Measurements from ENCODE around the gene GPR15LG. TPM values are rescaled to one million over a fixed set of nuclear protein-coding genes. Genes with fewer than 3 reads are reported as not detected.
"Not testable (repeated sequence)": the region's sequence is repeated elsewhere in the genome, so short reads cannot be mapped to it uniquely, and the experiment has no call there.

GPR15LG gene
- total RNA-seq, 1 experiment from 2014 or later, result not detected

DNA sequence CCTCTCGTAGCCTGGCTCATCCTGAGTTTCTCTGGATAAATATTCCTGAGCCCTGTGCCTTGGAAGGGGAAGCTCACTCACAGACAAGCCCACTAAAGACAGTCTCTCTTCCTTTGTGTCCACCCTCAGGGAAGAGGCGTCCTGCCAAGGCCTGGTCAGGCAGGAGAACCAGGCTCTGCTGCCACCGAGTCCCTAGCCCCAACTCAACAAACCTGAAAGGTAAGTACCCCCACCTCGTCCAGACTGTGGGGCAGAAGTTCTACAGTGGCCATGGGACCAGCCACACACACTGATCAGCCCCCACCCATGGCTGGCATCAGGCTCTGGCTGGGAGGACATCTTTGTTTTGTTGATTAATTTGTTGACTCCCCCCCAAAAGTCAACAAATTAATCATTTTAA lies 2.8 kb downstream of the GPR15LG start:
- no peaks in the 10 kb centered on the region for H3K36me3 ChIP-seq (replicated peaks; ENCODE audit: control insufficient read depth, insufficient read depth, low read length)
- no peak overlapping the region for H3K4me3 ChIP-seq (ENCODE audit: insufficient read depth, low read depth, low read length)
- no peaks in the 10 kb centered on the region for H3K27me3 ChIP-seq (ENCODE audit: control insufficient read depth, insufficient read depth, low read length)
- no peak for DNase-seq

DNA sequence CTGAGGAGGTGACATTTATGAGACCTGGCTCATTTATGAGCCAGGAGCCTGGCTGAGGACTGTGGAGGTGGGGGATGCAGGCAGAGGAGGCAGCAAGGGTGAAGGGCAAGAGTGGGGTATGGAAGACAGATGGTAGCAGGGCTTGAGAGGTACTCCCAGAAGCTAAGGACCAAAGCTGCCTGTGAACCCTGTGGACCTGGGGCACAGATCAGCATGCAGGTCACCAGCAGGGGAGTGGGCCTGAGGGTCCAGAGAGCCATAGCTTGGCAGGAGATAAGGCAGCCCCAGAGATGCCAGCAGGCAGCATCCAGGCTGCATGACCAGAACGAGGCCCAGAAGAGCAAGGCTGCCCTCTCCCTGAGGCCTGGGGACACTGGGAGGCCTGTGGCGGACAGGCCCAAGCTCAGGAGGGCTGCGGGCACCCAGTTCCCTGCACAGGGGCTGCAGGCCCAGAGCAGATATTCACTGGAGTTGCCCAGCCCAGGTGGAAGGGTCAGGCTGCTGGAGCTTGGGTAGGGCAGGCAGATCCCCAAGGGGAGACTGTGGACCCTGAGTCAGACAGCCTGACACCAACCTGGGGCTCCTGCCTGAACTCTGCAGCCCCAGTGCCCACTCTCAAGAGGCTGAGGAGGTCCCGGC lies 3.4 kb downstream of the GPR15LG start:
- Histone ChIP-seq H3K4me3 (ENCODE audit: insufficient read depth, low read depth, low read length) (no peak overlapping the region), H3K36me3 (replicated peaks; ENCODE audit: control insufficient read depth, insufficient read depth, low read length) (no peaks in the 10 kb centered on the region), H3K27me3 (ENCODE audit: control insufficient read depth, insufficient read depth, low read length) (no peaks in the 10 kb centered on the region)
- no peak for DNase-seq

DNA sequence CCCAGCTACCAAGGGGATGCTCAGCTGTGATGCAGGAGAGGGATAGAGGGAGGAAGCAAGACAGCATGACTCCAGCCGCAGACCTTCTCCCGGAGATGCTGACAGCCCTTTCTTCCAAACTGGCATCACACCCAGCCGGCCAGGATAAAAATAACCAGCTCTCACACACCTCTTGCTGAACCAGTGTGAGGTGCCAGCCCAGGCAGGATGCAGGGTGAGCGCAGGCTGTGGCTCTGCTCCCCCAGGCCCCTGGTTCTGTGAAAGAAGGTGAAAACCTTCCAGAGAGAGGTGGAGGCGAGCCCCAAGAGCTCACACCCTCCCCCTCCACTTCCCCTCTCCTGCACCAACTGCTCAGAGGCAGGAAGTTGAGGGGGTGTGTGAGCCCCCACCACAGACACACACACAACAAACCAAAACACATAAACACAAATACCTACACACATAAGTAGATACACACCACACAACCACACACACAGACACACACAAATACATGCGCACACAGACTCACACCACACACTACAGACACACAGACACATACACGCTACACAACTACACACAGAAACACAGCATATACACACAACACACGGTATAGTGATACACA lies 4.0 kb downstream of the GPR15LG start:
- H3K27me3 ChIP-seq (ENCODE audit: control insufficient read depth, insufficient read depth, low read length), result no peaks in the 10 kb centered on the region
- no peaks in the 10 kb centered on the region for H3K36me3 ChIP-seq (replicated peaks; ENCODE audit: control insufficient read depth, insufficient read depth, low read length)
- no peak overlapping the region for H3K4me3 ChIP-seq (ENCODE audit: insufficient read depth, low read depth, low read length)
- DNase-seq, result no peak

DNA sequence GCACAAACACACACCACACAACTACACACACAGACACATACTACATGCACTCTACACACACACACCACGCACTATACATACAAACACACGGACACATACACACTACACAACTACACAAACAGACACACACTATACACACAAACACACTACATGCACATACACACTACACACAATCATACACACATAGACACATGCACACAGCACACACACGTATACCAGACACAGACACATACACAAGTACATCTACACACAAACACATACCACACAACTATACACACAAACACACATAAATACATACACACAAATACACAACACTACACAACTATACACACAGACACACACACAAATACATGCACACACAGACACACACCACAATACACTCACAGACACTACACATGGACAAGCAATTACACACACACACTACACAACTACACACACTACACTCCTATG lies 4.6 kb downstream of the GPR15LG start:
- no peaks in the 10 kb centered on the region for H3K36me3 ChIP-seq (replicated peaks; ENCODE audit: control insufficient read depth, insufficient read depth, low read length)
- no peak overlapping the region for H3K4me3 ChIP-seq (ENCODE audit: insufficient read depth, low read depth, low read length)
- DNase-seq, result no peak
- H3K27me3 ChIP-seq (ENCODE audit: control insufficient read depth, insufficient read depth, low read length), result no peaks in the 10 kb centered on the region

DNA sequence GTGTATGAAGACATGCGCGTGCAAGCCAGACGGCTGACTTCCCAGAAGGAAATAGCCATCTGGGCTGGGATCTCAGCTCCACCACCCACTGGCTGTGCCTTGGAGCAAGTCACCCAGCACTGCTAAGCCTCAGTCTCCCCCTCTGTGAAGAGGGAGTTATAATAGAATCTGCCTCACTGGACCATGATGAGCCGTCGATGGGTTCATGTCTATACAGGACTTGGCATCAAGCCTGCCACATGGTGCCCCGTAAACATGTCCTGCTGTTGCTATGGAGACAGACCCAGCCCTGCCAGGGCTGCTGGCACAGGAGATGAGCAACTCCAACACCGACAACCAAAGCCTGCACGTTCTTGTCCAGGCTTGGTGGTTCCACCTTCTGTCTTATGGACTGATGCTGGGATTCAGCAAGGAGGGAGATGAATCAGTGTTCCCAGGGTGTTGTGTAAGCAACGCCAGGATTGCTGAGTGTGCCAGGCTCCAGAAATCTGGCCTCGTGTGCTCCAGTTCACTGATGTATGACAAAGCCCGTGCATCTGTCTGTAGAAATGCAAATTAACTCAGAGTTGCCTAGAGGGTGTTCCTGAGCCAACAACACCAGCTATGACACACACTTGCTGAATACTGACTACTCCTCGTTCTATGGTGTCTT lies 5.6 kb downstream of the GPR15LG start:
- no peaks in the 10 kb centered on the region for H3K27me3 ChIP-seq (ENCODE audit: control insufficient read depth, insufficient read depth, low read length)
- H3K36me3 ChIP-seq (replicated peaks; ENCODE audit: control insufficient read depth, insufficient read depth, low read length), result no peaks in the 10 kb centered on the region
- H3K4me3 ChIP-seq (ENCODE audit: insufficient read depth, low read depth, low read length), result no peak overlapping the region
- no peak for DNase-seq

DNA sequence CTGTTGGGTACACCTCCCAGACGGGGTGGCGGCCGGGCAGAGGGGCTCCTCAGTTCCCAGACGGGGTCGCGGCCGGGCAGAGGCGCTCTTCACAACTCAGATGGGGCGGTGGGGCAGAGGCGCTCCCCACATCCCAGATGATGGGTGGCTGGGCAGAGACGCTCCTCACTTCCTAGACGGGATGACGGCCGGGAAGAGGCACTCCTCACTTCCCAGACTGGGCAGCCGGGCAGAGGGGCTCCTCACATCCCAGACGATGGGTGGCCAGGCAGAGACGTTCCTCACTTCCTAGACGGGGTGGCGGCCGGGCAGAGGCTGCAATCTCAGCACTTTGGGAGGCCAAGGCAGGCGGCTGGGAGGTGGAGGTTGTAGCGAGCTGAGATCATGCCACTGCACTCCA lies 6.8 kb downstream of the GPR15LG start:
- not testable (repeated sequence) for H3K27me3 ChIP-seq (ENCODE audit: control insufficient read depth, insufficient read depth, low read length); DNase-seq; H3K4me3 ChIP-seq (ENCODE audit: insufficient read depth, low read depth, low read length); H3K36me3 ChIP-seq (replicated peaks; ENCODE audit: control insufficient read depth, insufficient read depth, low read length)

DNA sequence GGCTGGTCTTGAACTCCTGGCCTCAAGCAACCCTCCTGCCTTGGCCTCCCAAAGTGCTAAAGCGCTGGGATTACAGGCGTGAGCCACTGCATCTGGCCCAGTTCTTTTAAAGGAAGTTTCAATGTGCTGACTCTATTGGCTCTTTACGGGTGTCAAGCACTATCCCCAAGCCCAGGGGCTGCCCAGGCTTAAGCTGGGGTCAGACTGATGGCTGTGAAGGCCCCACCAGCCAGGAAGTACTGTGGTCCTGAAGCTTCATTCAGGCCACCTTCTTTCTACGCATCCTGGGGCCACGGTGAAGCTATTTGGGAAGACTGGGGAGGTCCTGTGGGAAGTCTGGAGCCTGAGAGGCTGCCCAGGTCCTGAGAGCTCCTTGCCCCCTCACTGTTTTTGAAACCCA lies 8.0 kb downstream of the GPR15LG start:
- Histone ChIP-seq H3K4me3 (ENCODE audit: insufficient read depth, low read depth, low read length) (no peak overlapping the region), H3K27me3 (ENCODE audit: control insufficient read depth, insufficient read depth, low read length) (no peaks in the 10 kb centered on the region), H3K36me3 (replicated peaks; ENCODE audit: control insufficient read depth, insufficient read depth, low read length) (no peaks in the 10 kb centered on the region)
- no peak for DNase-seq

DNA sequence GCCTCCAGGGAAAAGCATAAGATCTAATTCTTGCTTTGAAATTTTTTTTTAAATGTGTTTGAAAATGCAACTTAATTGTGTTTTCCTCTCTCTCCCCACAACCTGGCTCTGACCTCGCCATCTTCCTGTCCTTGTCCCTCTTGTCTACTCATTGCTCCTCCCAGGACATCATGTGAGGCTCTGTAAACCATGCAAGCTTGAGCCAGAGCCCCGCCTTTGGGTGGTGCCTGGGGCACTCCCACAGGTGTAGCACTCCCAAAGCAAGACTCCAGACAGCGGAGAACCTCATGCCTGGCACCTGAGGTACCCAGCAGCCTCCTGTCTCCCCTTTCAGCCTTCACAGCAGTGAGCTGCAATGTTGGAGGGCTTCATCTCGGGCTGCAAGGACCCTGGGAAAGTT lies 10.9 kb downstream of the GPR15LG start:
- Histone ChIP-seq H3K27me3 (ENCODE audit: control insufficient read depth, insufficient read depth, low read length) (no peaks in the 10 kb centered on the region), H3K4me3 (ENCODE audit: insufficient read depth, low read depth, low read length) (no peak overlapping the region), H3K36me3 (replicated peaks; ENCODE audit: control insufficient read depth, insufficient read depth, low read length) (no peaks in the 10 kb centered on the region)
- no peak for DNase-seq

DNA sequence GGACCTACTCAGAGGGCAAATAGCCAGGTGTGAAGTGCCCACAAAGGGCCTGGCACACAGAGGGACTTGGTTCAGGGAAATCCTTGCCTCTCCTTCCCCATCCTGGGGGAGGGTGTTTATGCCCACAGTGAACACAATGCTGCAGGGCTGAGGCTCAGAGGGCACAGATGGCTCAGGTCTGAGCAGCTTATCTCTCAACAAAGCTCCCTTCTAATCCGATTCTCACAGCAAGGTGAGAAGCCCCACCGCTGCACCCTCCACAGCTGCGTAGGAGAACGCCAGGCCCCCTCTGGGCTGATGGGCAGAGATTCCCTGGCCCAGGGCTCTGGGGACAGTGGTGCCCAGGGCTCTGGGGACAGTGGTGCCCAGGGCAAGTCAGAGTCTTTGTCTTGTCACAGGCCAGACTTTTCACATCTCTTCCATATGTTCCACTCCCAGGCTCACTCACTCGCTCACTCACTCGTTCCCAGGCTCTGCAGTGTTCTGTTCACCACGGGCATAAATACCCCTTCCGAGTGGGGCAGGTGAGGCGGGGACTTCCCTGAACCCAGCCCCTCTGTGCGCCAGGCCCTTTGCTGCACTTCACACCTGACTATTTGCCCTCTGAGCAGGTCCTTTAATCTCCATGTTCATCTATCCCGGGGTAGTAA lies 12.1 kb downstream of the GPR15LG start:
- DNase-seq, result no peak
- Histone ChIP-seq H3K27me3 (ENCODE audit: control insufficient read depth, insufficient read depth, low read length) (no peaks in the 10 kb centered on the region), H3K36me3 (replicated peaks; ENCODE audit: control insufficient read depth, insufficient read depth, low read length) (no peaks in the 10 kb centered on the region), H3K4me3 (ENCODE audit: insufficient read depth, low read depth, low read length) (no peak overlapping the region)

DNA sequence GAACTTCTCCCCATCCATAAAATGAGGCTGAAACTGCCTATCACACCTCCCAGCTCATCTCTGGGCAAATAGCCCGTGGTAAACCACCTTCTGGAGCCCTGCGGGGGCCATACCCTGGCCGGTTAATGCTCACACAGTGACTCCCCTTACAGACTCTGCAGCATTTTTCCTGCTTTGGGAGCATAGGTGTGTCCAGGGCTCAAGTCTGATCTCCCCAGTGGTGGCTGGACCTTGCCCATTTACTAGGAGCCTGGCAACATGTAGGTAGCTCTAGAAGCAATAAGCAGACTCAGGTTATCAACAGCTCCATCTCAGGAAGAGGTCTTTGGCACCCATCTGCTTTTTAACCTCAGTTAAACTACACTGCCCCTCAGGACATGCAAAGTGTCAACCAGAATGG lies 15.2 kb downstream of the GPR15LG start:
- no peak for DNase-seq
- Histone ChIP-seq H3K27me3 (ENCODE audit: control insufficient read depth, insufficient read depth, low read length) (peaks cover 10% of the 10 kb centered on the region), H3K36me3 (replicated peaks; ENCODE audit: control insufficient read depth, insufficient read depth, low read length) (no peaks in the 10 kb centered on the region), H3K4me3 (ENCODE audit: insufficient read depth, low read depth, low read length) (no peak overlapping the region)

DNA sequence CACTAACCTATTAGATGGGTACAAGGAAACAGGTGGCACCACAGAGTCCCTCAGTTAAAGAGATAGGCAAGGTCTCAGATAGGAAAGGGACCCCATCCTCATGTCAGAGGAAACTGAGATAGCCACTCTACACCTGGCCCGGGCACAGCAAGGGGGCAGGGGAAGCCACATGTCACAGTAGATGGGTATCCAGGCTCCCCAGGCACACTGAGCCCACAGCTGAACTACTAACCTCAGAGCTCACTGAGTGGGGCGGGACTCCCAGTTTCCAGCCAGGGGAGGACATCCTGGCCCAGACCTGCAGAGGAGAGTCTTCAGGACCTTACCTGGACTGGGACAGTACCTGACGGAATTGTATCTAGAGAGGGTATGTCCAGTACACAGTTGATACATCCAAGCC lies 17.0 kb downstream of the GPR15LG start:
- Histone ChIP-seq H3K36me3 (replicated peaks; ENCODE audit: control insufficient read depth, insufficient read depth, low read length) (no peaks in the 10 kb centered on the region), H3K4me3 (ENCODE audit: insufficient read depth, low read depth, low read length) (no peak overlapping the region), H3K27me3 (ENCODE audit: control insufficient read depth, insufficient read depth, low read length) (peaks cover 27% of the 10 kb centered on the region)
- no peak for DNase-seq

DNA sequence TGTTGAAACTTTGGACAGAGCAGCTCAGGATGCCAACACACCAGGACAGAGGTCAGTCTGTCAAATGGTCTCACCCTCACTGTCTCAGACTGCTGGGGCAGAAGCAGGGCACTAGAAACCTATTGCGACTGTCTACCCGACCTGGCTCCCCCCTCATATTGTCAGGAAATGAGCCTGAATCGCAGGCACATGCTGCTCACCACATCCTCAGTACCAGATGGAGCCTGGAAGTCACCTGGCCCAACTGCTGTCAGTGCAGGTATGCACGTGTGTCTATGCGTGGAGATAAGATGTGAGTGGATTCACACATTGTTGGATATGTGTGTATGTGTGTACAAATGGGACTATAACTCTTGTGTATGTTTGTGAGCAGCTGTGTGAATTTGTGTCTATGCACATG lies 17.5 kb downstream of the GPR15LG start:
- Histone ChIP-seq H3K4me3 (ENCODE audit: insufficient read depth, low read depth, low read length) (no peak overlapping the region), H3K27me3 (ENCODE audit: control insufficient read depth, insufficient read depth, low read length) (peaks cover 32% of the 10 kb centered on the region), H3K36me3 (replicated peaks; ENCODE audit: control insufficient read depth, insufficient read depth, low read length) (no peaks in the 10 kb centered on the region)
- no peak for DNase-seq

DNA sequence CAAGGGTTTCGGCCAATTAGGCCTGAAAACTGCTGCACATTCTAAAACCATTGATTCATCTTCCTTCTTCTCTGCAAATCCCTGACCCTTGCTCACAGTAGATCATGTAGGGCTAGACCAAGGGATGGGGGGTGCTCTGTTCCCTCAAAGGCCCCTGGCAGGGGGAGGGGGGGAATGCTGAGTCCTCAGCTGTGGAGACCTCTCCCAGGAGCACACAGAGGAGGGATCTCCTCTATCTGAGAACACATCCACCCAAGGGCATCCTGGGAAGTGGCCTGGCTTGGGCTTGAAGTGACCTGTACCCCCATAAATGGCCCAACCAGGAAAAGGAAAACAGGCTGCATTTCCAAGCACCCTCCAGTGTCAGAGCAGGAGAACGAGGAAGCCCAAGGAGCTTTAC lies 19.7 kb downstream of the GPR15LG start:
- H3K27me3 ChIP-seq (ENCODE audit: control insufficient read depth, insufficient read depth, low read length), result peaks cover 45% of the 10 kb centered on the region
- no peak overlapping the region for H3K4me3 ChIP-seq (ENCODE audit: insufficient read depth, low read depth, low read length)
- H3K36me3 ChIP-seq (replicated peaks; ENCODE audit: control insufficient read depth, insufficient read depth, low read length), result no peaks in the 10 kb centered on the region; the same call in 1 of the 2 replicates
- no peak for DNase-seq

DNA sequence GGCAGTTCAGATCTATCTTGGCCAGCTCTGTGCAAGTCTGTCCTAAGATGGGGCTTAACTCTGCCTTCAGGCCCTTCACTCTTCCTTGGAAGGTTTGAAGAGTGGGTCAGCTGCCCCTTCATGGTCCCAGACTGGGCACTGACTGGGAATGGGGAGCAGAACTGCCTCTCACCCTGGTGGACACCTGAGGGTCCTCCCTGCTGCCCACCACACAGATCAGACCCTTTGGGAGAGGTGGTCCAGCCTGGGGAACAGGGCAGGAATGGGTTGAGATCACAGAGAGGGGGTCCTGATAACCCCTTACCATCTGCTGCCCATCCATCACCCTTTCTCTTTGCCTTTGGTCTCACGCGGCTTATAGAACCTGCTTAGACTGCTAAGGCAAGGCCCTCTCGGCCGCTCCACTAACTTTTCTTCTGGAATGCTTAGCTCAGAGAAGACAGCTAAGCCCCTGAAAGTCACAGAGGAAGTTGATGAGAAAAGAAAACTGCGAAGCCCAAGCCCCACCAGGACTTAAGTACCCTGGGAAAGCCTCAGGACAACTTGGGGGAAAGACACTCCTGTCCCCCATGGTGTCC lies 20.3 kb downstream of the GPR15LG start:
- DNase-seq, result no peak
- Histone ChIP-seq H3K27me3 (ENCODE audit: control insufficient read depth, insufficient read depth, low read length) (peaks cover 45% of the 10 kb centered on the region), H3K4me3 (ENCODE audit: insufficient read depth, low read depth, low read length) (peak overlapping the region; percentile 55), H3K36me3 (replicated peaks; ENCODE audit: control insufficient read depth, insufficient read depth, low read length) (no peaks in the 10 kb centered on the region; the same call in 1 of the 2 replicates)

Data from H7 (cell line).